Measurements from ENCODE around the gene MAGEB3. TPM values are rescaled to one million over a fixed set of nuclear protein-coding genes. Genes with fewer than 3 reads are reported as not detected.

Gene MAGEB3
- polyA plus RNA-seq, 1 of the 3 experiments (the other 2 are of a cell fraction) = not detected

DNA sequence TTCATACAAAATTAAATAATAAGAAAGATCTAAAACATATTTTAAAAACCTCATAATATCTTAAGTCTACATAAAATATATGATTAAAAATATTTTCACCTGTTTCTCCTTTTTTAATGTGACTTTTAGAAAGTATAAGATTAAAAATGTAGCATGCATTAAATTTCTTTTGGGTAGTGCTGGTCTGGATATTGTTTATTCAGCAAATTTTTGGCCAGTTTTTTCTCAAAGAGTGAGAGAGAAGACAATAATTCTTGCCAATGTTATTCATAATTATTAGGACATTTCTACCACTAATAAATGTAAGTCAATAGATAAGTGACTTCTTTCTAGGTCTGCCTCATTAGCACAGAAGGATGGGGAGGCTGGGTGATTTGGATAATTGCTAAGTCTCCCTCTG lies 30.6 kb downstream of the MAGEB3 start:
- Histone ChIP-seq H3K9me2 (no peaks in the 10 kb centered on the region), H2AFZ (ENCODE audit: low read depth) (no peak overlapping the region), H3K4me2 (no peak overlapping the region), H3F3A (replicated peaks; ENCODE audit: insufficient read depth) (no peaks in the 10 kb centered on the region), H3K27me3 (ENCODE audit: insufficient read depth) (no peaks in the 10 kb centered on the region; the same call in none of the 2 replicates), H3K9me3 (no peaks in the 10 kb centered on the region), H3K4me3 (ENCODE audit: low read depth in 2 of 2, low read length in 1 of 2) (no peak overlapping the region), H3K4me1 (ENCODE audit: control insufficient read depth in 1 of 2, insufficient read depth in 2 of 2, low read depth in 1 of 2, low read length in 1 of 2) (no peaks in the 10 kb centered on the region), H3K27ac (ENCODE audit: low read depth in 2 of 2, low read length in 1 of 2) (no peak overlapping the region), H4K20me1 (ENCODE audit: insufficient read depth) (no peaks in the 10 kb centered on the region), H3K36me3 (replicated peaks in 1 of 2; ENCODE audit: control insufficient read depth in 1 of 2, insufficient read depth in 2 of 2, low read length in 1 of 2) (no peaks in the 10 kb centered on the region), H3K9ac (no peak overlapping the region), H3K79me2 (ENCODE audit: insufficient read depth) (no peaks in the 10 kb centered on the region)
- ChIA-PET POLR2A (no interaction called here), CTCF (no interaction called here)
- no peak for TF ChIP-seq TAF1 (IDR thresholded peaks at IDR 0.05; ENCODE audit: borderline replicate concordance, low read depth, low read length)
- no peak for TF ChIP-seq POLR2AphosphoS5 (IDR thresholded peaks at IDR 0.05; ENCODE audit: low read depth, low read length)
- no peak for TF ChIP-seq GATA2 (CRISPR knock-in tag; IDR thresholded peaks at IDR 0.05)
- TF ChIP-seq FOXM1 (IDR thresholded peaks at IDR 0.05; ENCODE audit: low read depth) = no peak
- TF ChIP-seq EP300 (IDR thresholded peaks at IDR 0.05; ENCODE audit: borderline replicate concordance in 1 of 2, low read depth in 1 of 2, low read length in 1 of 2) = no peak
- TF ChIP-seq, protein P1, sequence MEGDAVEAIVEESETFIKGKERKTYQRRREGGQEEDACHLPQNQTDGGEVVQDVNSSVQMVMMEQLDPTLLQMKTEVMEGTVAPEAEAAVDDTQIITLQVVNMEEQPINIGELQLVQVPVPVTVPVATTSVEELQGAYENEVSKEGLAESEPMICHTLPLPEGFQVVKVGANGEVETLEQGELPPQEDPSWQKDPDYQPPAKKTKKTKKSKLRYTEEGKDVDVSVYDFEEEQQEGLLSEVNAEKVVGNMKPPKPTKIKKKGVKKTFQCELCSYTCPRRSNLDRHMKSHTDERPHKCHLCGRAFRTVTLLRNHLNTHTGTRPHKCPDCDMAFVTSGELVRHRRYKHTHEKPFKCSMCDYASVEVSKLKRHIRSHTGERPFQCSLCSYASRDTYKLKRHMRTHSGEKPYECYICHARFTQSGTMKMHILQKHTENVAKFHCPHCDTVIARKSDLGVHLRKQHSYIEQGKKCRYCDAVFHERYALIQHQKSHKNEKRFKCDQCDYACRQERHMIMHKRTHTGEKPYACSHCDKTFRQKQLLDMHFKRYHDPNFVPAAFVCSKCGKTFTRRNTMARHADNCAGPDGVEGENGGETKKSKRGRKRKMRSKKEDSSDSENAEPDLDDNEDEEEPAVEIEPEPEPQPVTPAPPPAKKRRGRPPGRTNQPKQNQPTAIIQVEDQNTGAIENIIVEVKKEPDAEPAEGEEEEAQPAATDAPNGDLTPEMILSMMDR (IDR thresholded peaks at IDR 0.05) = no peak
- TF ChIP-seq NFIC (IDR thresholded peaks at IDR 0.05; ENCODE audit: borderline replicate concordance) = no peak
- TF ChIP-seq RXRA (IDR thresholded peaks at IDR 0.05; ENCODE audit: borderline replicate concordance, low read depth) = no peak
- TF ChIP-seq, protein P2, sequence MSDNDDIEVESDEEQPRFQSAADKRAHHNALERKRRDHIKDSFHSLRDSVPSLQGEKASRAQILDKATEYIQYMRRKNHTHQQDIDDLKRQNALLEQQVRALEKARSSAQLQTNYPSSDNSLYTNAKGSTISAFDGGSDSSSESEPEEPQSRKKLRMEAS (IDR thresholded peaks at IDR 0.05; ENCODE audit: low read depth) = no peak
- TF ChIP-seq RCOR1 (IDR thresholded peaks at IDR 0.05; ENCODE audit: low read length) = no peak
- TF ChIP-seq RAD21 (IDR thresholded peaks at IDR 0.05; ENCODE audit: low read length) = no peak
- TF ChIP-seq NRF1 (IDR thresholded peaks at IDR 0.05; ENCODE audit: low read depth, low read length) = no peak
- TF ChIP-seq, protein P3, sequence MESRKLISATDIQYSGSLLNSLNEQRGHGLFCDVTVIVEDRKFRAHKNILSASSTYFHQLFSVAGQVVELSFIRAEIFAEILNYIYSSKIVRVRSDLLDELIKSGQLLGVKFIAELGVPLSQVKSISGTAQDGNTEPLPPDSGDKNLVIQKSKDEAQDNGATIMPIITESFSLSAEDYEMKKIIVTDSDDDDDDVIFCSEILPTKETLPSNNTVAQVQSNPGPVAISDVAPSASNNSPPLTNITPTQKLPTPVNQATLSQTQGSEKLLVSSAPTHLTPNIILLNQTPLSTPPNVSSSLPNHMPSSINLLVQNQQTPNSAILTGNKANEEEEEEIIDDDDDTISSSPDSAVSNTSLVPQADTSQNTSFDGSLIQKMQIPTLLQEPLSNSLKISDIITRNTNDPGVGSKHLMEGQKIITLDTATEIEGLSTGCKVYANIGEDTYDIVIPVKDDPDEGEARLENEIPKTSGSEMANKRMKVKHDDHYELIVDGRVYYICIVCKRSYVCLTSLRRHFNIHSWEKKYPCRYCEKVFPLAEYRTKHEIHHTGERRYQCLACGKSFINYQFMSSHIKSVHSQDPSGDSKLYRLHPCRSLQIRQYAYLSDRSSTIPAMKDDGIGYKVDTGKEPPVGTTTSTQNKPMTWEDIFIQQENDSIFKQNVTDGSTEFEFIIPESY (IDR thresholded peaks at IDR 0.05; ENCODE audit: borderline replicate concordance, low read depth) = no peak
- TF ChIP-seq TEAD4 (IDR thresholded peaks at IDR 0.05; ENCODE audit: borderline replicate concordance, insufficient read depth) = no peak
- TF ChIP-seq, protein P4, sequence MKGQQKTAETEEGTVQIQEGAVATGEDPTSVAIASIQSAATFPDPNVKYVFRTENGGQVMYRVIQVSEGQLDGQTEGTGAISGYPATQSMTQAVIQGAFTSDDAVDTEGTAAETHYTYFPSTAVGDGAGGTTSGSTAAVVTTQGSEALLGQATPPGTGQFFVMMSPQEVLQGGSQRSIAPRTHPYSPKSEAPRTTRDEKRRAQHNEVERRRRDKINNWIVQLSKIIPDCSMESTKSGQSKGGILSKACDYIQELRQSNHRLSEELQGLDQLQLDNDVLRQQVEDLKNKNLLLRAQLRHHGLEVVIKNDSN (IDR thresholded peaks at IDR 0.05; ENCODE audit: borderline replicate concordance, low read depth) = no peak
- TF ChIP-seq, protein P5, sequence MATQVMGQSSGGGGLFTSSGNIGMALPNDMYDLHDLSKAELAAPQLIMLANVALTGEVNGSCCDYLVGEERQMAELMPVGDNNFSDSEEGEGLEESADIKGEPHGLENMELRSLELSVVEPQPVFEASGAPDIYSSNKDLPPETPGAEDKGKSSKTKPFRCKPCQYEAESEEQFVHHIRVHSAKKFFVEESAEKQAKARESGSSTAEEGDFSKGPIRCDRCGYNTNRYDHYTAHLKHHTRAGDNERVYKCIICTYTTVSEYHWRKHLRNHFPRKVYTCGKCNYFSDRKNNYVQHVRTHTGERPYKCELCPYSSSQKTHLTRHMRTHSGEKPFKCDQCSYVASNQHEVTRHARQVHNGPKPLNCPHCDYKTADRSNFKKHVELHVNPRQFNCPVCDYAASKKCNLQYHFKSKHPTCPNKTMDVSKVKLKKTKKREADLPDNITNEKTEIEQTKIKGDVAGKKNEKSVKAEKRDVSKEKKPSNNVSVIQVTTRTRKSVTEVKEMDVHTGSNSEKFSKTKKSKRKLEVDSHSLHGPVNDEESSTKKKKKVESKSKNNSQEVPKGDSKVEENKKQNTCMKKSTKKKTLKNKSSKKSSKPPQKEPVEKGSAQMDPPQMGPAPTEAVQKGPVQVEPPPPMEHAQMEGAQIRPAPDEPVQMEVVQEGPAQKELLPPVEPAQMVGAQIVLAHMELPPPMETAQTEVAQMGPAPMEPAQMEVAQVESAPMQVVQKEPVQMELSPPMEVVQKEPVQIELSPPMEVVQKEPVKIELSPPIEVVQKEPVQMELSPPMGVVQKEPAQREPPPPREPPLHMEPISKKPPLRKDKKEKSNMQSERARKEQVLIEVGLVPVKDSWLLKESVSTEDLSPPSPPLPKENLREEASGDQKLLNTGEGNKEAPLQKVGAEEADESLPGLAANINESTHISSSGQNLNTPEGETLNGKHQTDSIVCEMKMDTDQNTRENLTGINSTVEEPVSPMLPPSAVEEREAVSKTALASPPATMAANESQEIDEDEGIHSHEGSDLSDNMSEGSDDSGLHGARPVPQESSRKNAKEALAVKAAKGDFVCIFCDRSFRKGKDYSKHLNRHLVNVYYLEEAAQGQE (IDR thresholded peaks at IDR 0.05; ENCODE audit: low read depth, low read length) = no peak
- no peak for TF ChIP-seq MXI1 (IDR thresholded peaks at IDR 0.05; ENCODE audit: low read depth, low read length)
- no peak for TF ChIP-seq CHD2 (IDR thresholded peaks at IDR 0.05; ENCODE audit: low read length, partially characterized antibody)
- no peak for DNase-seq
